Activated naive CD4-positive, alpha-beta T cell treated with anti-CD3 and anti-CD28 coated beads, Interleukin-2, amount 50 U/mL, for 72 hours (primary cell): Measurements from ENCODE around the gene IQCH. TPM values are rescaled to one million over a fixed set of nuclear protein-coding genes. Genes with fewer than 3 reads are reported as not detected.

ENCODE experiments used
- ATAC-seq, 2 donors: fragments of 150-1000 bp; cut with Tn5 transposase; 2 replicates each; pipeline ENCODE4 v1.10.0; 2021; ENCODE audit warnings: mild to moderate bottlenecking in 2 of 2, moderate library complexity in 2 of 2
- DNase-seq, 2 donors: peaks; one replicate each; pipeline ENCODE4 v3.0.0; 2021 to 2022; ENCODE audit warnings: low spot score in 2 of 2
- H3K27ac Mint-ChIP-seq, 2 donors: one replicate each; pipeline ENCODE4 v1.8.0; 2022; ENCODE audit warnings: mild to moderate bottlenecking in 2 of 2, mixed read lengths in 2 of 2
- H3K36me3 Mint-ChIP-seq, 2 donors: one replicate each; pipeline ENCODE4 v1.8.0; 2022; ENCODE audit warnings: mixed read lengths in 2 of 2
- H3K9me3 Mint-ChIP-seq, 2 donors: one replicate each; pipeline ENCODE4 v1.8.0; 2022; ENCODE audit warnings: mixed read lengths in 2 of 2
- total RNA-seq, 2 donors: library from RNA; stranded (reverse); gene quantifications; one replicate each; pipeline ENCODE4 v1.2.3, GENCODE V29; 2022

IQCH gene
- total RNA-seq, 2 donors from 2014 or later, result 0.75 to 2.3 TPM

- H3K9me3 Mint-ChIP-seq, result no peaks in the 10 kb centered on the region
These were observed 208.9 kb downstream of the IQCH start for GRCh38 chr15:67463488-67463887.

GRCh38 chr15:67465196-67465952, 210.8 kb downstream of the IQCH start:
- Mint-ChIP-seq H3K36me3 (no peaks in the 10 kb centered on the region), H3K9me3 (no peaks in the 10 kb centered on the region), H3K27ac (no peak overlapping the region)
- ATAC-seq (no peak), DNase-seq (no peak)

More at GRCh38 chr15:67463488-67463887, 208.9 kb downstream of the IQCH start:
- no peak overlapping the region for H3K27ac Mint-ChIP-seq
- no peak for DNase-seq
- ATAC-seq, result no peak
- no peaks in the 10 kb centered on the region for H3K36me3 Mint-ChIP-seq

GRCh38 chr15:67468416-67468815, 213.8 kb downstream of the IQCH start:
- Mint-ChIP-seq H3K9me3 (no peaks in the 10 kb centered on the region), H3K27ac (no peak overlapping the region), H3K36me3 (no peaks in the 10 kb centered on the region)
- DNase-seq (no peak), ATAC-seq (no peak)

GRCh38 chr15:67469680-67470079, 215.1 kb downstream of the IQCH start:
- Mint-ChIP-seq H3K9me3 (no peaks in the 10 kb centered on the region), H3K36me3 (no peaks in the 10 kb centered on the region), H3K27ac (no peak overlapping the region)
- DNase-seq (no peak), ATAC-seq (no peak)

GRCh38 chr15:67472957-67473356, 218.4 kb downstream of the IQCH start:
- DNase-seq (no peak), ATAC-seq (no peak)
- no peaks in the 10 kb centered on the region for H3K9me3 Mint-ChIP-seq
- H3K27ac Mint-ChIP-seq, result no peak overlapping the region
- no peaks in the 10 kb centered on the region for H3K36me3 Mint-ChIP-seq

GRCh38 chr15:67474405-67475110, 220.0 kb downstream of the IQCH start:
- ATAC-seq (no peak), DNase-seq (no peak)
- no peaks in the 10 kb centered on the region for H3K36me3 Mint-ChIP-seq
- H3K9me3 Mint-ChIP-seq, result no peaks in the 10 kb centered on the region
- H3K27ac Mint-ChIP-seq, result no peak overlapping the region

- H3K27ac Mint-ChIP-seq, result no peak overlapping the region
- H3K9me3 Mint-ChIP-seq, result no peaks in the 10 kb centered on the region
- peaks cover 0 to 6% of the 10 kb centered on the region in 2 donors for H3K36me3 Mint-ChIP-seq
- DNase-seq (no peak), ATAC-seq (no peak)
These were observed 225.4 kb downstream of the IQCH start for GRCh38 chr15:67479781-67480505.

GRCh38 chr15:67480741-67481140, 226.2 kb downstream of the IQCH start:
- DNase-seq (no peak), ATAC-seq (no peak)
- no peaks in the 10 kb centered on the region for H3K9me3 Mint-ChIP-seq
- peaks cover 0 to 6% of the 10 kb centered on the region in 2 donors for H3K36me3 Mint-ChIP-seq
- H3K27ac Mint-ChIP-seq, result no peak overlapping the region

- H3K27ac Mint-ChIP-seq, result no peak overlapping the region
- ATAC-seq, result no peak
- peaks cover 0 to 6% of the 10 kb centered on the region in 2 donors for H3K36me3 Mint-ChIP-seq
- no peak for DNase-seq
- H3K9me3 Mint-ChIP-seq, result no peaks in the 10 kb centered on the region
These were observed 227.1 kb downstream of the IQCH start for GRCh38 chr15:67481680-67482079.

- Mint-ChIP-seq H3K27ac (peak overlapping the region in 1 of 2 donors; percentile 45), H3K36me3 (no peaks in the 10 kb centered on the region), H3K9me3 (no peaks in the 10 kb centered on the region)
- ATAC-seq (peak in 1 of 2 donors; percentile 95), DNase-seq (no peak)
These were observed 241.0 kb downstream of the IQCH start for GRCh38 chr15:67495585-67495984.

GRCh38 chr15:67501177-67501835, 246.7 kb downstream of the IQCH start:
- ATAC-seq, result no peak
- H3K9me3 Mint-ChIP-seq, result no peaks in the 10 kb centered on the region
- no peak overlapping the region for H3K27ac Mint-ChIP-seq
- DNase-seq, result no peak
- no peaks in the 10 kb centered on the region for H3K36me3 Mint-ChIP-seq

- Mint-ChIP-seq H3K27ac (no peak overlapping the region), H3K9me3 (no peaks in the 10 kb centered on the region), H3K36me3 (no peaks in the 10 kb centered on the region)
- DNase-seq (no peak), ATAC-seq (no peak)
These were observed 247.4 kb downstream of the IQCH start for GRCh38 chr15:67501836-67502461.

GRCh38 chr15:67504056-67504455, 249.5 kb downstream of the IQCH start:
- H3K36me3 Mint-ChIP-seq, result no peaks in the 10 kb centered on the region
- H3K9me3 Mint-ChIP-seq, result no peaks in the 10 kb centered on the region

GRCh38 chr15:67504796-67505195, 250.2 kb downstream of the IQCH start:
- no peak for ATAC-seq
- no peaks in the 10 kb centered on the region for H3K9me3 Mint-ChIP-seq
- DNase-seq, result no peak
- H3K36me3 Mint-ChIP-seq, result no peaks in the 10 kb centered on the region
- no peak overlapping the region for H3K27ac Mint-ChIP-seq

More at GRCh38 chr15:67504056-67504455, 249.5 kb downstream of the IQCH start:
- no peak for DNase-seq
- no peak for ATAC-seq
- no peak overlapping the region for H3K27ac Mint-ChIP-seq

GRCh38 chr15:67505675-67506572, 251.3 kb downstream of the IQCH start:
- Mint-ChIP-seq H3K27ac (no peak overlapping the region), H3K9me3 (no peaks in the 10 kb centered on the region), H3K36me3 (no peaks in the 10 kb centered on the region)
- DNase-seq, result no peak
- no peak for ATAC-seq
